Neural progenitor cell (in vitro differentiated cells): ENCODE data around the gene TMEM120B.

ENCODE experiments used
- CTCF ChIP-seq: fragments of 200-600 bp; sonication (generic); IDR thresholded peaks from 2 replicates; pipeline ENCODE4 v1.5.1; 2017; ENCODE audit warnings: antibody characterized with exemption, mild to moderate bottlenecking
- EZH2 ChIP-seq: fragments of 200-600 bp; sonication (generic); IDR thresholded peaks from 2 replicates; pipeline ENCODE4 v1.6.1; 2017; ENCODE audit warnings: antibody characterized with exemption, mild to moderate bottlenecking, moderate library complexity
- EZH2phosphoT487 ChIP-seq: fragments of 200-600 bp; sonication (generic); IDR thresholded peaks from 2 replicates; pipeline ENCODE4 v1.6.1; 2017; ENCODE audit warnings: antibody characterized with exemption

- TF ChIP-seq CTCF (no peak), EZH2 (no peak), EZH2phosphoT487 (no peak)
These were observed 69.0 kb downstream of the TMEM120B start for GRCh38 chr12:121781484-121781997.
